Sigmoid colon (tissue), 3 donors: Measurements from ENCODE around the gene RASSF9.

Experiments used
- POLR2A ChIP-seq, 2 donors: fragments of 450-650 bp; IDR thresholded peaks; one replicate each; pipeline ENCODE4 v1.6.1; 2016; ENCODE audit warnings: antibody characterized with exemption in 2 of 2, mild to moderate bottlenecking in 2 of 2, moderate library complexity in 2 of 2
- TF ChIP-seq, protein P1 (sequence below), 4 experiments: fragments of 450-650 bp in 3 of 4; fragments of 200-600 bp in 1 of 4; IDR thresholded peaks; one replicate each; pipeline ENCODE4 v1.5.1; 2016 to 2019; ENCODE audit warnings: antibody characterized with exemption in 4 of 4, mild to moderate bottlenecking in 3 of 4, moderate library complexity in 2 of 4

DNA sequence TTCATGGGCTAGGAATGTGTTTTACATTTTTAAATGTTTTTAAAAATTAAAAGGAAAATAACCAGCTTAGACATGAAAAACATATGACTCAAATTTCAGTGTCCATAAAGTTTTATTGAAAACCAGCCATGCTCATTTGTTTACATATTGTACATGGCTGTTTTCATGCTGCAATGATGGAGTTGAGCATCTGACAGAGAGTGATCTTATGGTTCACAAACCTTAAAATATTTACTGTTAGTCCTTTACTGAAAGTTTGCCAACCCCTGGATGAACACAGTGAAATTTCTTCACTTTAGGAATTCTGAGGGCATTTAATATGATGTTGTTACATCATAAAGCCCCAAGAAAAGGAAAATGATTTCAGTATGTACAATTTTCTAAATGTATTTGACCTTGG lies 16.1 kb downstream of the RASSF9 start:
- TF ChIP-seq, protein P1, sequence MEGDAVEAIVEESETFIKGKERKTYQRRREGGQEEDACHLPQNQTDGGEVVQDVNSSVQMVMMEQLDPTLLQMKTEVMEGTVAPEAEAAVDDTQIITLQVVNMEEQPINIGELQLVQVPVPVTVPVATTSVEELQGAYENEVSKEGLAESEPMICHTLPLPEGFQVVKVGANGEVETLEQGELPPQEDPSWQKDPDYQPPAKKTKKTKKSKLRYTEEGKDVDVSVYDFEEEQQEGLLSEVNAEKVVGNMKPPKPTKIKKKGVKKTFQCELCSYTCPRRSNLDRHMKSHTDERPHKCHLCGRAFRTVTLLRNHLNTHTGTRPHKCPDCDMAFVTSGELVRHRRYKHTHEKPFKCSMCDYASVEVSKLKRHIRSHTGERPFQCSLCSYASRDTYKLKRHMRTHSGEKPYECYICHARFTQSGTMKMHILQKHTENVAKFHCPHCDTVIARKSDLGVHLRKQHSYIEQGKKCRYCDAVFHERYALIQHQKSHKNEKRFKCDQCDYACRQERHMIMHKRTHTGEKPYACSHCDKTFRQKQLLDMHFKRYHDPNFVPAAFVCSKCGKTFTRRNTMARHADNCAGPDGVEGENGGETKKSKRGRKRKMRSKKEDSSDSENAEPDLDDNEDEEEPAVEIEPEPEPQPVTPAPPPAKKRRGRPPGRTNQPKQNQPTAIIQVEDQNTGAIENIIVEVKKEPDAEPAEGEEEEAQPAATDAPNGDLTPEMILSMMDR (IDR thresholded peaks at IDR 0.05), result no peak
- no peak for TF ChIP-seq POLR2A (IDR thresholded peaks at IDR 0.05)
